Ishikawa (cell line): ENCODE data around the gene MEPCE.

Source experiments
- CEBPB ChIP-seq: IDR thresholded peaks from 2 replicates; pipeline ENCODE4 v1.6.1; 2012
- CREB1 ChIP-seq: IDR thresholded peaks from 2 replicates; pipeline ENCODE4 v1.6.1; 2012; ENCODE audit warnings: low read depth
- EGR1 ChIP-seq: IDR thresholded peaks from 2 replicates; pipeline ENCODE4 v1.6.1; 2012
- EP300 ChIP-seq: IDR thresholded peaks from 2 replicates; pipeline ENCODE4 v1.6.1; 2012; ENCODE audit warnings: borderline replicate concordance
- FOXM1 ChIP-seq: IDR thresholded peaks from 2 replicates; pipeline ENCODE4 v1.6.1; 2012; ENCODE audit warnings: low read depth, borderline replicate concordance
- MAX ChIP-seq: IDR thresholded peaks from 2 replicates; pipeline ENCODE4 v1.6.1; 2012
- NFIC ChIP-seq: IDR thresholded peaks from 2 replicates; pipeline ENCODE4 v1.6.1; 2012
- RAD21 ChIP-seq: IDR thresholded peaks from 2 replicates; pipeline ENCODE4 v1.6.1; 2012; ENCODE audit warnings: low read depth
- TAF1 ChIP-seq: IDR thresholded peaks from 2 replicates; pipeline ENCODE4 v1.6.1; 2012; ENCODE audit warnings: low read depth, mild to moderate bottlenecking
- TCF12 ChIP-seq: IDR thresholded peaks from 2 replicates; pipeline ENCODE4 v1.6.1; 2012; ENCODE audit warnings: low read depth
- TEAD4 ChIP-seq: IDR thresholded peaks from 2 replicates; pipeline ENCODE4 v1.6.1; 2012
- YY1 ChIP-seq: IDR thresholded peaks from 2 replicates; pipeline ENCODE4 v1.6.1; 2012; ENCODE audit warnings: low read depth
- ZBTB7A ChIP-seq: IDR thresholded peaks from 2 replicates; pipeline ENCODE4 v1.6.1; 2012; ENCODE audit warnings: low read depth
- TF ChIP-seq, protein P1 (sequence below): IDR thresholded peaks from 2 replicates; pipeline ENCODE4 v1.6.1; 2012
- TF ChIP-seq, protein P2 (sequence below): IDR thresholded peaks from 2 replicates; pipeline ENCODE4 v1.6.1; 2012; ENCODE audit warnings: low read depth, mild to moderate bottlenecking

The MEPCE gene

GRCh38 chr7:100455206-100455605 lies 25.6 kb downstream of the MEPCE start:
- TF ChIP-seq, protein P1, sequence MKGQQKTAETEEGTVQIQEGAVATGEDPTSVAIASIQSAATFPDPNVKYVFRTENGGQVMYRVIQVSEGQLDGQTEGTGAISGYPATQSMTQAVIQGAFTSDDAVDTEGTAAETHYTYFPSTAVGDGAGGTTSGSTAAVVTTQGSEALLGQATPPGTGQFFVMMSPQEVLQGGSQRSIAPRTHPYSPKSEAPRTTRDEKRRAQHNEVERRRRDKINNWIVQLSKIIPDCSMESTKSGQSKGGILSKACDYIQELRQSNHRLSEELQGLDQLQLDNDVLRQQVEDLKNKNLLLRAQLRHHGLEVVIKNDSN = no peak
- TF ChIP-seq FOXM1 (no peak), RAD21 (no peak), ZBTB7A (no peak), CEBPB (no peak), EP300 (no peak), EGR1 (no peak), TAF1 (no peak), YY1 (no peak), MAX (no peak), CREB1 (no peak)
- TF ChIP-seq, protein P2, sequence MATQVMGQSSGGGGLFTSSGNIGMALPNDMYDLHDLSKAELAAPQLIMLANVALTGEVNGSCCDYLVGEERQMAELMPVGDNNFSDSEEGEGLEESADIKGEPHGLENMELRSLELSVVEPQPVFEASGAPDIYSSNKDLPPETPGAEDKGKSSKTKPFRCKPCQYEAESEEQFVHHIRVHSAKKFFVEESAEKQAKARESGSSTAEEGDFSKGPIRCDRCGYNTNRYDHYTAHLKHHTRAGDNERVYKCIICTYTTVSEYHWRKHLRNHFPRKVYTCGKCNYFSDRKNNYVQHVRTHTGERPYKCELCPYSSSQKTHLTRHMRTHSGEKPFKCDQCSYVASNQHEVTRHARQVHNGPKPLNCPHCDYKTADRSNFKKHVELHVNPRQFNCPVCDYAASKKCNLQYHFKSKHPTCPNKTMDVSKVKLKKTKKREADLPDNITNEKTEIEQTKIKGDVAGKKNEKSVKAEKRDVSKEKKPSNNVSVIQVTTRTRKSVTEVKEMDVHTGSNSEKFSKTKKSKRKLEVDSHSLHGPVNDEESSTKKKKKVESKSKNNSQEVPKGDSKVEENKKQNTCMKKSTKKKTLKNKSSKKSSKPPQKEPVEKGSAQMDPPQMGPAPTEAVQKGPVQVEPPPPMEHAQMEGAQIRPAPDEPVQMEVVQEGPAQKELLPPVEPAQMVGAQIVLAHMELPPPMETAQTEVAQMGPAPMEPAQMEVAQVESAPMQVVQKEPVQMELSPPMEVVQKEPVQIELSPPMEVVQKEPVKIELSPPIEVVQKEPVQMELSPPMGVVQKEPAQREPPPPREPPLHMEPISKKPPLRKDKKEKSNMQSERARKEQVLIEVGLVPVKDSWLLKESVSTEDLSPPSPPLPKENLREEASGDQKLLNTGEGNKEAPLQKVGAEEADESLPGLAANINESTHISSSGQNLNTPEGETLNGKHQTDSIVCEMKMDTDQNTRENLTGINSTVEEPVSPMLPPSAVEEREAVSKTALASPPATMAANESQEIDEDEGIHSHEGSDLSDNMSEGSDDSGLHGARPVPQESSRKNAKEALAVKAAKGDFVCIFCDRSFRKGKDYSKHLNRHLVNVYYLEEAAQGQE = no peak

- no peak for TF ChIP-seq YY1
- no peak for TF ChIP-seq NFIC
- no peak for TF ChIP-seq ZBTB7A
- TF ChIP-seq FOXM1 = no peak
- no peak for TF ChIP-seq CREB1
- no peak for TF ChIP-seq EP300
- TF ChIP-seq CEBPB = no peak
- TF ChIP-seq, protein P1 = no peak
- TF ChIP-seq EGR1 = no peak
Observed at GRCh38 chr7:100456562-100456961, 26.9 kb downstream of the MEPCE start.

DNA sequence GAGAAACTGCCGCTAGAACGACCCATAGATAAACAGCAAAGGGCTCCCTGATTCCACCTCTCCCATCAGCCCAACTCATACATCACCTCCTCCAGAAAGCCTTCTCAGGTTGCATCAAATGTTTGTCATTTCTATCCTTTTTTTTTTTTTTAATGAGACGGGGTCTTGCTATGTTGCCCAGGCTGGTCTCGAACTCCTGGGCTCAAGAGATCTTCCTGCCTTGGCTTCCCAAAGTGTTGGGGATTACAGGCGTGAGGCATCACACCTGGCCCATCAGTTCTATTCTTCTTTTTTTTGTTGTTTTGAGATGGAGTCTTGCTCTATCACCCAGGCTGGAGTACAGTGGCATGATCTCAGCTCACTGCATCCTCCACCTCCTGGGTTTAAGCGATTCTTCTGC lies 27.4 kb downstream of the MEPCE start:
- TF ChIP-seq TAF1 (no peak), CREB1 (no peak), FOXM1 (no peak), TEAD4 (no peak), MAX (no peak), CEBPB (no peak), RAD21 (no peak), EGR1 (no peak), EP300 (no peak), ZBTB7A (no peak), NFIC (no peak), YY1 (no peak), TCF12 (no peak)
- TF ChIP-seq, protein P1 = no peak
- TF ChIP-seq, protein P2 = no peak

DNA sequence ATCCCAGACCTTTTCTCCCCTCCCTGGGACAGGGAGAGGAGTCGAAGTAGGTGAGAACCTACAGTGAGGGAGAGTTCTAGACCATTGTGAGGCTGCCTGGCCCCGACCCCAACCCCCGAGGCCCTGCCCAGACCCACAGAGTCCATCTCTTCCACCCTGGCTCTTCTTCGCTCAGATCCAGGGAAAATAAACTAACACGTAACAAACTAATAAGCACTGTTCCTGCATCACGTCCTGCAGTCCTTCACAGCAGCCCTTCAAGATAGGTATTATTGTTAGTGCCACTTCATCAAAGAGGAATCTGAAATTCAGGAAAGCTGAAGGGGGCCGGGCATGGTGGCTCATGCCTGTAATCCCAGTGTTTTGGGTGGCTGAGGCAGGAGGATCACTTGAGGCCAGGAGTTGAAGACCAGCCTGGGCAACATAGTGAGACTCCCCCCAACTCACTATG lies 34.6 kb downstream of the MEPCE start, which contains the start of gene SPACDR:
Gene SPACDR (minus strand): TSS at position 51 of the 451 bp plus-strand sequence. CDS start 235 bp downstream, outside the sequence.
- TF ChIP-seq TEAD4 = no peak
- no peak for TF ChIP-seq EGR1
- TF ChIP-seq FOXM1 = no peak
- no peak for TF ChIP-seq EP300
- TF ChIP-seq, protein P2 = no peak
